ENCODE data around the gene TLE1. TPM values are rescaled to one million over a fixed set of nuclear protein-coding genes. Genes with fewer than 3 reads are reported as not detected.
"Not testable (repeated sequence)": the region's sequence is repeated elsewhere in the genome, so short reads cannot be mapped to it uniquely, and the experiment has no call there.

Gene TLE1
- polyA plus RNA-seq, 12 donors, result 33.5 to 71.7 (median 57.7) TPM; not detected in 1

- DNase-seq, result no peak
Measured at GRCh38 chr9:81623778-81624177, 65.6 kb downstream of the TLE1 start.

GRCh38 chr9:81622471-81623255 lies 66.7 kb downstream of the TLE1 start:
- no peak for DNase-seq

DNA sequence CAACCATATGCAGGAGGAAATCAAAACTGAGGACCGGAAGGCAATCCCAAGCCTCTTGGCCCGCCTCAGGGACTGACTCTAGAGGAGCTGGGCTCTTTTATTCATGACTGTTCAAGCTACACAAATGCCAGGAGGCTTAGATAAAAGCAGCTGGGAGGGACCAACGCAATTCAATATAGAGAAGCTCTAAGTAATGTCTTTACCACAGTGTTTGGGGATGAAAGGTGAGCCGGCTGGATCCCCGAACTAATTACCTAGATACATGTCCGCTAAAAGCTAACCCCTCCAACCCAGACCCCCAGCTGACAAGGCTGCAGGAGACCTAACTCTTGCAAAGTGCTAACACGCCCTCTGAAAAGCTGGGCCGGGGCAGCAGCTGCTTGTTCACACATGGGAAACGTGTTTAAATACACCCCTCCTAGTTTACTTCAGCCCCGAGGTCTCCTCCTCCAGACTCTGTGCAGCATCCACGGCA lies 67.5 kb downstream of the TLE1 start:
- DNase-seq, result no peak

- no peak for DNase-seq
Measured at GRCh38 chr9:81621118-81621517, 68.2 kb downstream of the TLE1 start.

- no peak for DNase-seq
Measured at GRCh38 chr9:81620002-81620390, 69.4 kb downstream of the TLE1 start.

DNA sequence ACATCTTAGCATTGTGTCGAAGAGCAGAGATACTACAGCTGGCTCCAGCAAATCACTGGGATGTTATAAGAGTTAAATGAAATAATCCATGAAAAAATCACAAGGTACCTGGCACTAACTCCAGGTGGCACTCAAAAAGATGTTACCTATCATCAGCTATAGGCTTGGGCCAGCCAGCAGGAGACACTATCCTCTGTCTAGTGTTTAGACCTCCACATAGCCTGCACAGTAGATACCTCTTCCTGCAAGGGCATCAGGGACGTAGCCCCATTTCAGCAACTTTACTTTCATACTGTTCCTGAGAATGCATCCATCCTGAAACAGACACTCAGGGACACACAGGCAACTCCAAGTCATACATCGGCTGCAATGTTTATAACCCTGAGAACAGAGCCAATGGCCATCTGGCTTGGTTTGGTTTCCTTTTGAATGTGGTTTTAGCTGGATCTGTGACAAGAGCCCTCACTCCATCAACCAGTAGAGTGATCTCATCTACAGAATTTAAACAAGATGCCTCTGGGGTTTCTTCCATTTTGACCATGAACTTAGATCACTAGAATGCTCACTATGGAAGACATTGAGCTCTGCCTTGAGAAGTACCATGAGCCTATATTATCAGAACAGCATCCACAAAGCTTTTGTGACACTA lies 69.9 kb downstream of the TLE1 start:
- DNase-seq, result no peak

- no peak for DNase-seq
Measured at GRCh38 chr9:81618923-81619322, 70.4 kb downstream of the TLE1 start.

DNA sequence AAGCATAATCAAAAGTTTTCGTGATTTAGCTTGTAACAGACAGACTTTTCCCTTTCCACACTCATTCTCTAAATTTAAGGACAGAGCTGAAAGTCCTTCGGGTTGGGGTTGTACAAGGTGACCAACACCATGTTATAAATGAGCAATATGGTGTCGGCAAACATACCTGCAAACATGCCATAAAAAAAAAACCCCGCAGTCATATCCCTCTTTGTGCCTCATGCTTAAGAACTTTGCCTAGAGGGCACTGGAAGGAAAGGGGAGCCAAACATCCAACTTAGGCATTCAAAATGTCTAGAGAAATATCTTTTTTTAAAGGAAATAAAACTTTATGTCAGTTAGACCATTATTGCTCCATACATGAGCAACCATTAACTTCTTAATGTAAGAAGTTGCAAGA lies 73.2 kb downstream of the TLE1 start:
- DNase-seq, result no peak

DNA sequence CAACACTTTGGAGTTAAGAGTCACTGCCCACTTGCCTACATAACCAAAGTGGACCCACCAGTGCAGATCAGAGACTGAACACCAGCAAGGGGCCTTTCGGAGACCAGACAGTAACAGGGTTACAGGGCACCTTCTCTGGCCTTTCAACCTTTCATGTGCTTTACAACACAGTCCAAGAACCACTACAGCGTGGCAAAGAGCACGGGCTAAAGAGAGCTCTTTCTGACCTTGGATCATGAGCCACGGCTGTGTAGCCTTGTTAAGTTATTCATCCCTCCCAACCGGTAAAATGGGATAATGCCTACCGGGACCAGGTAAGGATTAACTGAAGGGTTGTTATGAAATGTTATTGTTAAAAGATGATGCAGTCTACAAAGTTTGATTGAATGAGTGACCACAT lies 75.0 kb downstream of the TLE1 start:
- no peak for DNase-seq

DNA sequence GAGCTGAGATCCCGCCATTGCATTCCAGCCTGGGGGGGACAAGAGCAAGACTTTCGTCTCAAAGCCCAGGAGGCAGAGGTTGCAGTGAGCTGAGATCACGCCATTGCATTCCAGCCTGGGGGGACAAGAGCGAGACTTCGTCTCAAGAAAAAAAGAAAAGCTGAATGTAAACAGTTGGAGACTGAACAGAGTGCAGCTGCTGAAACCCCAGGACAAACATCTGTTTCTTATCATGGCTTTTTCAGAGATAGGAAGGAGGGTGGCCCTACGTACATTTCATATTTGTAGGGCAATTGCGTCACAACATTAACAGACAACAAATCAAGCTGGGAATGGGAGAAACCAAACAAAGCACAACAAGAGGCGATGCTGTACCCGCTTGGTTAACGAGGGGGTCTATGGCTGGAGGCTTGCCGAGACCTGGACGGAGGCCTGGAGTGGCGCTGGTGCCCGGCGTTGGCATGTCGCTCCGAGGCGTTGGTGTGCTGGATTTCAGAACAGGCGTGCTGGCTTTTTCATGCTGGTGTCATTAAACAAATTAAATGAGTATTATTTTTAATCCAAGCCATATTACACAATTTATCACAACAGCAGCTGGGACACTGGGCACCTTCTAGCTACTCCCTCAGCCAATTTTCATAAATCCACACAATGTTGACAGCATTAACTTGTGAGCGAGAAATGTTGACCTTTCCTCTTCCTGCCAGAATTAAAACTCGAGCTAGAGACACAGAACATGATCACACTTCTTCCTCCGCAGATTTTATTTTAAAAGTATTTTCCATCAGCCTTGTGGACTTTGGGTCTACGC lies 76.1 kb downstream of the TLE1 start:
- DNase-seq, result peak; percentile 91

DNA sequence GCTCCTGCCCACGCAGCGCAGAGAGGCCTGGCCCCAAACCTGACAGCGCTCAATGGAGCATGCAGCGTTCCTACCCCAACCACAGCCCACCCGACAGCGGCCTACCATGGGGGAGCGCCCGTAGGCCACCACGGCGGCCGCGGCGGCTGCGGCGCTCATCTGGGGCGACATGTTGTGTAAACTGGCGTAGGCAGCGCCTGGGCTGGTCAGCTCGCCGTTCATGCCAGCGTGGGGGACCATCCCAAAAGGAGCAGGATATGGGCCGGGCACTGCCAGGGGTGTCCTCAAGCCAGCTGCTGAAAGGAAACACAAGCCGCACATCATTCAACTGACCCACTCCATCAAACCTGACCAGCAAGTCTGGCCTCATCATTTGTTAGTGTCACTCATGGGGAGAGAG lies 77.7 kb downstream of the TLE1 start:
- no peak for DNase-seq

GRCh38 chr9:81610740-81611107 lies 78.6 kb downstream of the TLE1 start:
- DNase-seq, result no peak

DNA sequence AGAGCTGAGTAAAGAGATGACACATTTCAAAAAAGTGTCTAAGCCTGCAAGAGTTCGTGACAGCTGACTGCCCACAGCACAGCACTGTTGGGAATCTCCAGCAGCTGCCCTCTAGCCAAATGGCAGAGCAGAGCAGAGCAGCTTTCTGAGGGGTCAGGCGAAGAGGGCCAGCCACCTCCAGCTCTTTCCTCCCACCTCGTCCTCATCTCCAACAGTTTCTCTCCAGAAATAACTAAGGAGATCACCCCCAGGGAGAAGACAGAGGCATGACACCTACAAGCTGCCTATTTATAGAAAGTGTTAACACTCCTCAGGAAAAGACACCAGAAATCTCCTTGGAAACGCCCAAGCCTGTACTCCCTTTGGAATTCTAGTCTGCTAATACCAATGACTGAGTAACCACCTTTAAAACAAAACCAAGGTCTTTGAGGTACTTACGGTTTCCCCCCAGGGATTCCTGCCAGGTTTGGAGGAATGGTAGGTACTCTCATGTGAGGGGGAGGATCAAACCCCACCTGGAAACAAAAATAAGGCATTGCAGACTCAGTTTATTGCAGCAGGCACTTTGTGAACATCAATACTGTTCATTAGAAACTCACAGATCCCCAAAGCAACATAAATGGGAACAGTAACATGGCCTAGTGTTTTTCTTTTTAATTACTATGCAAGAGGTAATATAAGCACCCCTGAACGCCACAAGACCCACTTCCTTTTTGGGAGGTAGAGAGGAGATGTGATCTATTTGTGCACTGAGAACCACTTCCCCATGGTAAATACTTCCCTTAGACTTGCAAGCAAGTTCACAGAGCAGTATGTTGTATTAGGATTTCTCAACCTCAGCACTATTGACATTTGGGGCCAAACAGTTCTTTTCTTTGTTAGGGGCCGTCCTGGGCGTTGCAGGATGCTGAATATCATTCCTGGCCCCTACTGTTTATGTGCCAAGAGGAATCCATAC lies 79.3 kb downstream of the TLE1 start:
- DNase-seq, result no peak

GRCh38 chr9:81608289-81608657 lies 81.1 kb downstream of the TLE1 start:
- no peak for DNase-seq

GRCh38 chr9:81607593-81608288 lies 81.6 kb downstream of the TLE1 start:
- DNase-seq, result no peak

DNA sequence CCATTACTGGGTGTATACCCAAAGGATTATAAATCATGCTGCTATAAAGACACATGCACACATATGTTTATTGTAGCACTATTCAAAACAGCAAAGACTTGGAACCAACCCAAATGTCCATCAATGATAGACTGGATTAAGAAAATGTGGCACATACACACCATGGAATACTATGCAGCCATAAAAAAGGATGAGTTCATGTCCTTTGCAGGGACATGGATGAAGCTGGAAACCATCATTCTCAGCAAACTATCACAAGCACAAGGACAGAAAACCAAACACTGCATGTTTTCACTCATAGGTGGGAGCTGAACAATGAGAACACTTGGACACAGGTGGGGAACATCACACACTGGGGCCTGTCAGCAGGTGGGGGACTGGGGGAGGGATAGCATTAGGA lies 83.1 kb downstream of the TLE1 start:
- DNase-seq, result not testable (repeated sequence)

DNA sequence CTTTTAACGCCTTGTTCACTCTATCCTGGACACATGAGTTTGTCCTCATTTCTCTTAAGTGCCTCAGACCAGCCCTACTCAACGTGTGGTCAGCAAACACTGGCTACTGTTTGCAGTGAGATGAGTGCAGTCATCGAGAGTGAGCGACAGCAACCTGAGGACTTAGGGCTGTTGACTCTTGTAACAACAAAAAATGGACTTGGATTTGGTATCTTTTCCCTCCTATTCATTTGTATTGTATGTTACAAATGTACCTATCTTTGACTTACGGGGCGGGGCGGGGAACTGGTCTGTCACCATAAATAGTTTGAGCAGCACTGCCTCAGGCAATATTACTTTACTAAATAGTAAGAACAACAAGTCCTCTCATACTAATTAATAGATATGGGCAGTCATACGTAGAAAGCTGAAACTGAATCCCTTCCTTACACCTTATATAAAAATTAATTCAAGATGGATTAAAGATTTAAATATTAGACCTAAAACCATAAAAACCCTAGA lies 84.1 kb downstream of the TLE1 start:
- no peak for DNase-seq

DNA sequence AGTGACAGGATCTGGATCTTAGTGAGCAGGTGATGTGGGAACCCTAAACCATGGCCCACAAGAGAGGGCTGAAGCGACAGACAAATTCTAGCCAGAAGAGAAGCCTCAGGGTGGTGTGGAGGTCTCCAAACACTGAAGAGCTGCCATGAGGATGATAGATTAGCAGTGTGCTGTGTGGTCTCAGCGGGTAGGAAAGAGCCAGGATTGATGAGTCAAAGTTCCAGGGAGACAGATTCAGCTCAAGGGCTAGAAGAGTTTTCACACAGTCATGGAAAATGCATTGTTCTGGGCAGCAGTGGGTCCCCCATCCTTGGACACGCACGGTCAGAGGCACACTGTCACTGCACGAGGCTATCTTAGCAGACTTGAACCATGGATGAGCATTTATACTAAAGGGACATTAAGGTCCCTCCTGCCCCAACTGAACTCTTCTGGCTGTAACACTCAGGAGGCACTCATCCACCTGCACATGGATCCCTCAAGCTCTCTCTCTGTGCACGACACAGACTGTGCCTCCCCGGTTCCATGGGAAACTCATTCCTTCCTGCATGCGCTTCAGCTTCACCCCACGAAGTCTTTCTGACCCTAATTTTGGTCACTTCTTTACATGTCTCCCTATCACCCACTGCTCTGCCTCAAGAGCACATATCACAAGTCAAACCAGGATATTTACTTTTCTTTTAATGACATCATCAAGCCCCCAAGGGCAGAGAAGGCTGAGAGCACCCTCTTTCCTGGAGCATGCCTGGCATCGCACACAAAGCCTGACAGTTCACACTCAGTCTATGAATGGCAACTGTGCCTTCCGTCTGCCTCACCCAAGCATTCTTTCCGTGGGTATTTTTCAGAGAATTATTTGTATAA lies 84.8 kb downstream of the TLE1 start:
- no peak for DNase-seq

DNA sequence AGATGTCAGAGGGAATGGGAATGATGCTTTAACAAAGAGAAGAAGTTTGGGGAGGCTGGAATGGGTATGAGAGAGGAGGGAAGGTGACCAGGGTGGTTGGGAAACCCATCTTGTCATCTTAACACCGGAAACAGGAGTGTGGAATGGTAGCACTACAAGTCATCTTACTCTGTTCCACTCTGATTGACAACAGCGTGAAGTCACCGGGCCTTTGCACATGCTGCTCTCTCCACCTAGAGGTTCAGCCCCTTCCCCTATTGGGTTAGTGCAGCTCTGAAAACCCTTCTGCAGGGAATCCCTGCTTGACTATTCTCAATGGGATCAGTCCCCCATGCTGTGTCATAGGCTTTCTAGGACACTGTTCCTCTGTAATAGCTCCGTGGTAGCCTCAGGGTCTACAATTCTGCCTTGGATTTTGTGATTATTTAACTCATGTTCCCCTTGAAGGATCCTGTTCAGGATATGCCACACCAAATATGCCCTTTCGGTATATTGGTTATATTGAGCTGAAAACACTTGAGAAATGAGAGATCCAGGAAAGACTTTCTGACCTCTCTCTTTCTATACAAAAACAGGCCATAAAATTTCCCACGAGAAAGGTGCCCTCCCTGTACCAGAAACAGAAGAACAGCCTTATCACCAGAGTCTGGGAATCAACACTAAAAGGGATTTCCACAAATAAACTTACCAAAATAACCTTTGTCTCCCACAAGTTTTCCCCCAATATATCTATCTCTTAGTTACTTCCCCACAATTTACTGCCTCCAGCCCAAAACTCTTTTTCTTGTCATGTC lies 86.3 kb downstream of the TLE1 start:
- no peak for DNase-seq

All from muscle of arm (tissue), 12 donors.